ENCODE results near the gene ZNF487.

Gene ZNF487

DNA sequence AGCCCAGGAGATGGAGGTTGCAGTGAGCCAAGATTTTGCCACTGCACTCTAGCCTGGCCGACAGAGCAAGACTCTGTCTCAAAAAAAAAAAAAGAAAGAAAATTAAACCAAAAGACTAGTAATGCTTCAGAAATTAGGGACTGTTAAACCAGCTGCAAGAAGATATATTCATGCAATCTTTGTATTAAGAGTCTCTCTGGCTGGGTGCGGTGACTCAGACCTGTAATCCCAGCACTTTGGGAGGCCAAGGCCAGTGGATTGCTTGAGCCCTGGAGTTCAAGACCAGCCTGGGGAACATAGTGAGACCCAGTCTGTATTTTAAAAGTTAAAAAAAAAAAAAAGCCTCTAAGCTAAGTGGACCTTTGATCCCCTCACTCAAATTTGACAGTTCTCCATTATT is 25.4 kb upstream of the ZNF487 start:
- TF ChIP-seq, protein P1, sequence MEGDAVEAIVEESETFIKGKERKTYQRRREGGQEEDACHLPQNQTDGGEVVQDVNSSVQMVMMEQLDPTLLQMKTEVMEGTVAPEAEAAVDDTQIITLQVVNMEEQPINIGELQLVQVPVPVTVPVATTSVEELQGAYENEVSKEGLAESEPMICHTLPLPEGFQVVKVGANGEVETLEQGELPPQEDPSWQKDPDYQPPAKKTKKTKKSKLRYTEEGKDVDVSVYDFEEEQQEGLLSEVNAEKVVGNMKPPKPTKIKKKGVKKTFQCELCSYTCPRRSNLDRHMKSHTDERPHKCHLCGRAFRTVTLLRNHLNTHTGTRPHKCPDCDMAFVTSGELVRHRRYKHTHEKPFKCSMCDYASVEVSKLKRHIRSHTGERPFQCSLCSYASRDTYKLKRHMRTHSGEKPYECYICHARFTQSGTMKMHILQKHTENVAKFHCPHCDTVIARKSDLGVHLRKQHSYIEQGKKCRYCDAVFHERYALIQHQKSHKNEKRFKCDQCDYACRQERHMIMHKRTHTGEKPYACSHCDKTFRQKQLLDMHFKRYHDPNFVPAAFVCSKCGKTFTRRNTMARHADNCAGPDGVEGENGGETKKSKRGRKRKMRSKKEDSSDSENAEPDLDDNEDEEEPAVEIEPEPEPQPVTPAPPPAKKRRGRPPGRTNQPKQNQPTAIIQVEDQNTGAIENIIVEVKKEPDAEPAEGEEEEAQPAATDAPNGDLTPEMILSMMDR (IDR thresholded peaks at IDR 0.05; ENCODE audit: low read depth, low read length, missing control alignments) = no peak

DNA sequence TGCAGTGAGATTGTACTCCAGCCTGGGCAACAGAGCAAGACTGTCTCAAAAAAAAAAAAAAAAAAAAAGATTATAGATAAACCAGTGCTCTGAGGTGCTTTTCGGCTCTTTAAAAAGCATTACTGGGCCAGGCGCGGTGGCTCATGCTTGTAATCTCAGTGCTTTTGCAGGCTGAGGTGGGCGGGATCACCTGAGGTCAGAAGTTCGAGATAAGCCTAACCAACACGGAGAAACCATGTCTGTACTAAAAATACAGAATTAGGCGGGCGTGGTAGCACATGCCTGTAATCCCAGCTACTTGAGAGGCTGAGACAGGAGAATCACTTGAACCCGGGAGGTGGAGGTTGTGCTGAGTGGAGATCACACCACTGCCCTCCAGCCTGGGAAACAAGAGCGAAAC is 21.4 kb upstream of the ZNF487 start:
- in situ Hi-C loops (cut with HindIII; ENCODE audit: low pct_ligation_motif_present, low sequenced_read_pairs) = no loop called here
- TF ChIP-seq, protein P1 (IDR thresholded peaks at IDR 0.05; ENCODE audit: low read depth, low read length, missing control alignments) = no peak
- Histone ChIP-seq H3K4me3 (ENCODE audit: low read depth, low read length) (no peak overlapping the region), H3K27ac (no peak overlapping the region), H3K36me3 (replicated peaks) (no peaks in the 10 kb centered on the region), H3K27me3 (replicated peaks) (no peaks in the 10 kb centered on the region)
- DNase-seq = no peak

More for the DNA sequence above, 25.4 kb upstream of the ZNF487 start:
- H3K4me3 ChIP-seq (ENCODE audit: low read depth, low read length) = no peak overlapping the region
- no peak for DNase-seq
- H3K27ac ChIP-seq = no peak overlapping the region
- H3K36me3 ChIP-seq (replicated peaks) = no peaks in the 10 kb centered on the region
- in situ Hi-C loops (cut with HindIII; ENCODE audit: low pct_ligation_motif_present, low sequenced_read_pairs) = no loop called here
- H3K27me3 ChIP-seq (replicated peaks) = no peaks in the 10 kb centered on the region

- H3K27me3 ChIP-seq (replicated peaks) = no peaks in the 10 kb centered on the region
- in situ Hi-C loops (cut with HindIII; ENCODE audit: low pct_ligation_motif_present, low sequenced_read_pairs) = no loop called here
- DNase-seq = no peak
- no peak overlapping the region for H3K4me3 ChIP-seq (ENCODE audit: low read depth, low read length)
- TF ChIP-seq, protein P1 (IDR thresholded peaks at IDR 0.05; ENCODE audit: low read depth, low read length, missing control alignments) = no peak
- no peak overlapping the region for H3K27ac ChIP-seq
- H3K36me3 ChIP-seq (replicated peaks) = no peaks in the 10 kb centered on the region
Observed at GRCh38 chr10:43417950-43418768, 18.8 kb upstream of the ZNF487 start.

- in situ Hi-C loops (cut with HindIII; ENCODE audit: low pct_ligation_motif_present, low sequenced_read_pairs) = no loop called here
- DNase-seq = no peak
- TF ChIP-seq, protein P1 (IDR thresholded peaks at IDR 0.05; ENCODE audit: low read depth, low read length, missing control alignments) = no peak
- no peaks in the 10 kb centered on the region for H3K36me3 ChIP-seq (replicated peaks)
- H3K27ac ChIP-seq = peak overlapping the region; percentile 85
- H3K27me3 ChIP-seq (replicated peaks) = no peaks in the 10 kb centered on the region
- H3K4me3 ChIP-seq (ENCODE audit: low read depth, low read length) = peak overlapping the region; percentile 61
Observed at GRCh38 chr10:43419997-43420368, 16.9 kb upstream of the ZNF487 start.

- Histone ChIP-seq H3K27me3 (replicated peaks) (no peaks in the 10 kb centered on the region), H3K4me3 (ENCODE audit: low read depth, low read length) (peak overlapping the region; percentile 61), H3K36me3 (replicated peaks) (no peaks in the 10 kb centered on the region), H3K27ac (peak overlapping the region; percentile 85)
- peak; percentile 63 for DNase-seq
- TF ChIP-seq, protein P1 (IDR thresholded peaks at IDR 0.05; ENCODE audit: low read depth, low read length, missing control alignments) = peak; percentile 50
- in situ Hi-C loops (cut with HindIII; ENCODE audit: low pct_ligation_motif_present, low sequenced_read_pairs) = no loop called here
Observed at GRCh38 chr10:43420369-43421200, 16.3 kb upstream of the ZNF487 start.

All from brain microvascular endothelial cell (primary cell).